HFF-Myc (cell line): Measurements from ENCODE around the gene PCSK6.
"Not testable (repeated sequence)": the region's sequence is repeated elsewhere in the genome, so short reads cannot be mapped to it uniquely, and the experiment has no call there.

ENCODE experiments used
- DNase-seq: peaks from one replicate; pipeline ENCODE4 v3.0.0-alpha.2; 2011; ENCODE audit warnings: low read depth; ENCODE audit errors: extremely low read depth
- H3K4me3 ChIP-seq: replicated peaks from 2 replicates; pipeline ENCODE4 v1.5.1; 2011; ENCODE audit warnings: low read depth, mild to moderate bottlenecking, control low read depth, low read length
- TF ChIP-seq, protein P1 (sequence below): IDR thresholded peaks from 2 replicates; pipeline ENCODE4 v1.5.1; 2012; ENCODE audit warnings: mild to moderate bottlenecking, low read depth, low read length, control low read depth; ENCODE audit errors: missing control alignments

Gene PCSK6

DNA sequence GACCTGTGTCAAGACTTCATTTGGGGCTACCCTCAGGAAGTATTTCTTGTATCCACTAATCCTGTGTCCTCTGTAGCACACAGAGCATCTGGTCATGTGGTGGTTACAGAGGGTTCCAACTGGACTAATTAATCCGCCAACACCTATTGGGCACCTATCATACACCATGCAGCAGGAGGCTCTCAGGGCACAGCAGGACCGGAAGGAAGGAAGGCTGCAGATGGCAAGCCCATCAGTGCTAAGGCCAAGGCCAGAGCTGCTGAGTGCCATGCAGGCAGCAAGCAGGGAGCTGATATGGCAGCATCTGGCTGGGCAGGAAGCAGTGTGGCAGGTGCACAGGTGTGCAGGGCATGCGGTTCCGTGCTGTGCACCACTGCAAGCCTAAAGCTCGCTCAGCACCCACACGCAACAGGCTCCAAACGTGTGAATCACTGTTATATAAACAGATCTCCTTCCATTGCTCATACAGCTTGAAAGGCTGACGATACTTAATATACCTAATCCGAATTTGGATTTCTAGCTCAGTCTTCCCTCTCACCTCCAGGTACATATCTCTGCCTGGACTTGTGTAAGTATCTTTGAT lies 130.1 kb downstream of the PCSK6 start:
- no peak for DNase-seq
- TF ChIP-seq, protein P1, sequence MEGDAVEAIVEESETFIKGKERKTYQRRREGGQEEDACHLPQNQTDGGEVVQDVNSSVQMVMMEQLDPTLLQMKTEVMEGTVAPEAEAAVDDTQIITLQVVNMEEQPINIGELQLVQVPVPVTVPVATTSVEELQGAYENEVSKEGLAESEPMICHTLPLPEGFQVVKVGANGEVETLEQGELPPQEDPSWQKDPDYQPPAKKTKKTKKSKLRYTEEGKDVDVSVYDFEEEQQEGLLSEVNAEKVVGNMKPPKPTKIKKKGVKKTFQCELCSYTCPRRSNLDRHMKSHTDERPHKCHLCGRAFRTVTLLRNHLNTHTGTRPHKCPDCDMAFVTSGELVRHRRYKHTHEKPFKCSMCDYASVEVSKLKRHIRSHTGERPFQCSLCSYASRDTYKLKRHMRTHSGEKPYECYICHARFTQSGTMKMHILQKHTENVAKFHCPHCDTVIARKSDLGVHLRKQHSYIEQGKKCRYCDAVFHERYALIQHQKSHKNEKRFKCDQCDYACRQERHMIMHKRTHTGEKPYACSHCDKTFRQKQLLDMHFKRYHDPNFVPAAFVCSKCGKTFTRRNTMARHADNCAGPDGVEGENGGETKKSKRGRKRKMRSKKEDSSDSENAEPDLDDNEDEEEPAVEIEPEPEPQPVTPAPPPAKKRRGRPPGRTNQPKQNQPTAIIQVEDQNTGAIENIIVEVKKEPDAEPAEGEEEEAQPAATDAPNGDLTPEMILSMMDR = no peak

DNA sequence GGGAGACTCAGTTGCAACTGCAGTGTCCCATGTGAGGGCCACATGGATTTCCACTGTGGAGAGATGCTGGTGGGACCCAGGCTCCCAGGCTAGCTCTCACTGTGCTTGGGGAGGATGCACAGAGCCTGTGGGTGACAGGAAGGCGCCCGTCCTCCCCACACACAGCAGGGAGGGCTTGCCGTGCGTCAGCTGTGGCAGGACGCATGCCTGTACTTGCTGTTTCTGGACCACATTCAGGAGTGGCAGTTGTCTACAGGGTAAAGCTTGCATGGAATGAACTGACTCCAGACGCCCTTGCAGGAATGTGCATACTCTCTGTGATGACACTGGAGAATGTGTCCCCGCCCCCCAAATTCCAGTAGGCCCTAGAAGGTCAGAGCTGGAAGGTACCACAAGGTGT lies 130.6 kb downstream of the PCSK6 start:
- TF ChIP-seq, protein P1 = no peak
- H3K4me3 ChIP-seq = no peak overlapping the region
- no peak for DNase-seq

More for the DNA sequence above, 130.1 kb downstream of the PCSK6 start:
- no peak overlapping the region for H3K4me3 ChIP-seq

DNA sequence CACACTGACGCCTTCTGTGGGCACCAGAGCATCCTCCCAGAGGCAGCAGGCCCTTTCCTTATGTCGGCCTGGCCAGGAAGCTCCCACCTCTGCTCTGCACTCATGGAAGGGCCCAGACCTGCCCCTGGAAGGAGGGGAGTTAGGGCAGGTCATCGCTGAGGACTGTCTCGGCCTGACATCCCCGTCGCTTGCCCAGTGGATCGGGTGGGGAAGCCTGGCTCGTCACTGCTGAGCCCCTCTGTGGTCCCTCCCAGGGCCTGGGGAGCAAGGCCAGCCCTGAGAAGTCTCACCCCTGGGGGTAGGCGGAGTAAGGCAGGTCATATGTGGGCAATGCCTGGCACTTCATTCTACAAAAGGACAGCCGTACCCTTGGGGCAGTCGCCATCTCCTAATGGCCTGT lies 131.6 kb downstream of the PCSK6 start:
- H3K4me3 ChIP-seq = no peak overlapping the region
- TF ChIP-seq, protein P1 = no peak
- DNase-seq = no peak

DNA sequence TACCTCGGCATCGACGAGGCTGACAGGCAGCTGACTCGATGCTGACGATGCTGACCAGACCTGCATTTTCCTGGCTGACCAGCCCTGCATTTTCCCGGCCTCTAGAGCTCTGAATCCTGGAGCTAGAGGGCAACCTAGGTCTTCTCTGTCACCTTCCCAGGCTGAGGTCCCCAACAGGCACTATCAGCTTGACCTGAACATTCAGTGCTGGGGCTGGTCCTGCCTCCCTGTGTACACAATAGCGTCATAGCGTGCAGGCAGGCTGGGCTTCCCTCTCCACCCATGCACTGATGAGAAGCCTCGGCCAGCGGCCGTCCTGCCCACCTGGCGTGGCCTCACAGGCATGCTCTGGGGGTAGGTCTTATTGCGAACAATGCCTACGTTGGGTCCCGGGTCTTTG lies 132.2 kb downstream of the PCSK6 start:
- TF ChIP-seq, protein P1 = no peak
- H3K4me3 ChIP-seq = no peak overlapping the region
- no peak for DNase-seq

DNA sequence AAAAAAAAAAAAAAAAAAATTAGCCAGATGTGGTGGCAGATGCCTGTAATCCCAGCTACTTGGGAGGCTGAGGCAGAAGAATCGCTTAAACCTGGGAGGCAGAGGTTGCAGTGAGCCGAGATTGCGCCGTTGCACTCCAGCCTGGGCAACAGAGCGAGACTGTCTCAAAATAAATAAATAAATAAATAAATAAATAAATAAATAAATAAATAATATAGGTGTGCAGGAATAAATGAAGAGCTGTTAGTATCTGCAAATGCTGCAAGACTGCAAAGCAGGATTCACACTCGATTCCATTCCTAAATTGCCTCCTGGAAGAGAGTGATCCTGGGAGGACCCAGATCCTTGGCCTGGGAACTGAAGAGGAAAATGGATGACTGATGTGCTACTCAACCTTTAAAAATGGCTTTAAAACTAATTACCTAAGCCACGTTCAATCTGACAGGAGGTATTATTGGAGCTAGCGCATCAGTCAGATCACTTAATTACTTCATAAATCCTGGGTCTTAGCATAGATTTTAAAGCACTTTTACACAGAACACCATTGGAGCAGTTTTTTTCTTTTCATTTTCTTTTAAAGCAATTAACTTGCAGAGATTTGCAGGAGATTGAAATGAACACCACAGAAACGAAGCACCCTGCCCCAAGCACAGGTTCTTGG lies 132.9 kb downstream of the PCSK6 start:
- not testable (repeated sequence) for DNase-seq, H3K4me3 ChIP-seq

DNA sequence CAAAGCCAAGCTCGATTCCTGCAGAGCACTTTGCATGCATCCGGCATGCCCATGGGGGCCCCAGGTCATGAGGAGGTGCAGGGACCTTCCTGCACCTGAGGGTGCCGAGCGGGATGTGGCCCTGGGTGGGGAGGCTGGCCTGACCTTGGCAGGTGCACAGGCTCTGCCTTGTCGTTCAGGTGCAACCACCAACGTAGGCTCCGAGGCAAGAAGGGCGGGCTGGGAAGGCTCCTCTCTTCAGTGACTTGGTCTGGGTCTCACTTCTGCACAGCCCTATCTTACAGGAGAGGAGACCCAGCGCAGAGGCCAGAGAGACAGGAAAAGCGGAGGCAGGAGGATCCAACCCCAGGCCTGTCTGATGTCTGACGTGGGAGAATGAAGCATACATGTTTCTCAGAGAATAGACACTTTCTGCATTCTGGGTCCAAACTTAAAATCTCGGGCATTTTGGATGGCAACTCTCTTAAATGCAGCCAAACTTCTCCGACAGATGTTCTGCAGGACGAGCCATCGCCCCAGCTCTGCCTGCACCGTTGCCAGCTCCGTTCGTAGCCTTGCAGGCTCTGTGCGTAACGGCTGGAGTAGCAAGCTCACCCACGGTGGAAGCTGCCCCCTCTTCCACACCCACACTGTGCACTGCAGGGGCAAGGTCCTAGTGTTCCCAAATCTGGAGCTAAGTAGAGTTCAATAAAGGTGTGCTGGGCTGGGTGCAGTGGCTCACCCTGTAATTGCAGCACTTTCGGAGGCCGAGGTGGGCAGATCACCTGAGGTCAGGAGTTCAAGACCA lies 133.6 kb downstream of the PCSK6 start:
- TF ChIP-seq, protein P1 = no peak
- no peak overlapping the region for H3K4me3 ChIP-seq
- no peak for DNase-seq

DNA sequence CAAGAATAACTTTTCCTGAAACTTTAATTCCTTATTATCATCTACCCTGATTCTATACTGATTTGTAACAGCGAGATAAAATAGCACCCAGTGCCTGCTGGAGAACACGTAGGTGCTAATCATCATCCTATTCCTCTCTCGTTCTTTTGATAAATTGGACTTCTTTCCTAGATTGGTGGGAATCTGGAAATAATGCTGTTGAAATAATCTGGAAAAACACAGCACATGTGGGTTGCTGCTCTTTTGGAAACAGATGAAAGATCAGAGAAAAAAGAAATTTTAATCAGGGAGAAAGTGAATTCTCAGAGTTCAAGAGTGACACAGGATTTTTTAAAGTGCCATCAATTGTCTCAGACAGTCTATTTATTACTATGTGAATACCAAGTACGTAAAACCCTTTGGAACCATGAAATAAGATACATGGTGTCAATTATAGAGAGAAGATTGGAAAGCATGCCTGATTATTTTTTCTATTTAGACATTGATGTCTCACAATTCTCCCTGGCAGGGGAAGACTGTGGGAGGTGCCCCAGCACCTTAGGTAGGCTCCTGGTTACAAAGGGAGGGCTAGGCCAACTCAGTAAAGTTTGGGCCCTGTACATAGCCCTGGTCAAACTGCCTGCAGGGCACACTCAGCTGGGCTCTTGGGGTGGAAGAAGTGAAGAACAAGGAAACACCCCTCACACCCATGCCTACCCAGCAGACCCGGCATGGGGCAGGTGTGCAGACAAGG lies 134.4 kb downstream of the PCSK6 start:
- no peak for DNase-seq
- TF ChIP-seq, protein P1 = no peak
- no peak overlapping the region for H3K4me3 ChIP-seq
